ENCODE data around the gene FAM171A1.

DNA sequence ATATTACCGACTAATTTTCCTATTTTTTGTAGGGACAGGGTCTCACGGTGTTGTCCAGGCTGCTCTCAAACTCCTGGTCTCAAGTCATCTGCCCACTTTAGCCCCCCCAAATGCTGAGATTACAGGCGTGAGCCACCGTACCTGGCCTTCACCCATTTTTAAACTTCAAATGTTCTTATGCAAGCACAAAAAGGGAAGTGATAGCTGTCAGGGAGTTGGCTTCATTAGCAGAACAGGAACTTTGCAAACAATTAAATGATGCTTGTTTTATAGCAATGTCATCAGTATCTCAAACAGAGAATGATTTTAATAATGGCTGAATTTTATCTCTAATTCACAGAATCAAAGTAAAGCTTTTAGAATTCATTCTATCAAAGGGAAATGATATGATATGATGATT is 49.8 kb upstream of the FAM171A1 start:
- TF ChIP-seq EZH2 (optimal IDR thresholded peaks at IDR 0.05; ENCODE audit: low read depth, low read length) (no peak), EZH2phosphoT487 (IDR thresholded peaks at IDR 0.05; ENCODE audit: low read length) (no peak)
- TF ChIP-seq, protein P1, sequence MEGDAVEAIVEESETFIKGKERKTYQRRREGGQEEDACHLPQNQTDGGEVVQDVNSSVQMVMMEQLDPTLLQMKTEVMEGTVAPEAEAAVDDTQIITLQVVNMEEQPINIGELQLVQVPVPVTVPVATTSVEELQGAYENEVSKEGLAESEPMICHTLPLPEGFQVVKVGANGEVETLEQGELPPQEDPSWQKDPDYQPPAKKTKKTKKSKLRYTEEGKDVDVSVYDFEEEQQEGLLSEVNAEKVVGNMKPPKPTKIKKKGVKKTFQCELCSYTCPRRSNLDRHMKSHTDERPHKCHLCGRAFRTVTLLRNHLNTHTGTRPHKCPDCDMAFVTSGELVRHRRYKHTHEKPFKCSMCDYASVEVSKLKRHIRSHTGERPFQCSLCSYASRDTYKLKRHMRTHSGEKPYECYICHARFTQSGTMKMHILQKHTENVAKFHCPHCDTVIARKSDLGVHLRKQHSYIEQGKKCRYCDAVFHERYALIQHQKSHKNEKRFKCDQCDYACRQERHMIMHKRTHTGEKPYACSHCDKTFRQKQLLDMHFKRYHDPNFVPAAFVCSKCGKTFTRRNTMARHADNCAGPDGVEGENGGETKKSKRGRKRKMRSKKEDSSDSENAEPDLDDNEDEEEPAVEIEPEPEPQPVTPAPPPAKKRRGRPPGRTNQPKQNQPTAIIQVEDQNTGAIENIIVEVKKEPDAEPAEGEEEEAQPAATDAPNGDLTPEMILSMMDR (IDR thresholded peaks at IDR 0.05; ENCODE audit: low read length), result no peak
